CD14-positive monocyte (primary cell): ENCODE results near the gene ELP1. TPM values are rescaled to one million over a fixed set of nuclear protein-coding genes. Genes with fewer than 3 reads are reported as not detected.

Experiments used
- DNase-seq, 3 donors: peaks; one replicate each; pipeline ENCODE4 v3.0.0-alpha.2; 2011 to 2022
- H2AFZ ChIP-seq: 2 replicates; pipeline ENCODE4 v1.6.0; 2012; ENCODE audit warnings: mild to moderate bottlenecking, low read depth, low read length, inconsistent platforms; ENCODE audit not compliant: insufficient read depth, poor library complexity, severe bottlenecking
- H3K27ac ChIP-seq, 2 donors: 1 replicate in 1 of 2; 2 replicates in 1 of 2; pipeline ENCODE4 v1.5.1; 2012 to 2013; ENCODE audit warnings: low read length in 2 of 2, control low read depth in 1 of 2, inconsistent platforms in 1 of 2, low read depth in 1 of 2, mild to moderate bottlenecking in 1 of 2
- H3K27me3 ChIP-seq, 2 donors: one replicate each; pipeline versions ENCODE4 v1.6.0 to v1.6.1; 2011 to 2013; ENCODE audit warnings: low read length in 2 of 2; ENCODE audit not compliant: control insufficient read depth in 2 of 2, insufficient read depth in 2 of 2
- H3K36me3 ChIP-seq, 2 donors: replicated peaks in 1 of 2; 1 replicate in 1 of 2; 2 replicates in 1 of 2; pipeline versions ENCODE4 v1.5.1 to v1.6.1; 2012 to 2013; ENCODE audit warnings: low read length in 2 of 2, control low read depth in 1 of 2, inconsistent platforms in 1 of 2, mild to moderate bottlenecking in 1 of 2; ENCODE audit not compliant: insufficient read depth in 2 of 2, control insufficient read depth in 1 of 2
- H3K4me1 ChIP-seq, 2 donors: 1 replicate in 1 of 2; 2 replicates in 1 of 2; pipeline versions ENCODE4 v1.5.1 to v1.6.1; 2012 to 2013; ENCODE audit warnings: low read length in 2 of 2, control low read depth in 1 of 2, inconsistent platforms in 1 of 2, mild to moderate bottlenecking in 1 of 2, moderate library complexity in 1 of 2; ENCODE audit not compliant: insufficient read depth in 2 of 2, control insufficient read depth in 1 of 2
- H3K4me2 ChIP-seq: replicated peaks from 2 replicates; pipeline ENCODE3; 2012; ENCODE audit warnings: low read length, moderate library complexity, mild to moderate bottlenecking; ENCODE audit not compliant: poor library complexity, severe bottlenecking; ENCODE audit errors: extremely low read depth
- H3K4me3 ChIP-seq, 3 experiments: fragments of 200-600 bp in 1 of 3; sonication (generic) in 1 of 3; replicated peaks in 1 of 3; 1 replicate in 2 of 3; 2 replicates in 1 of 3; pipeline ENCODE4 v1.5.1; 2011 to 2013; ENCODE audit warnings: low read length in 3 of 3, mild to moderate bottlenecking in 3 of 3, control low read depth in 2 of 3, low read depth in 2 of 3, inconsistent platforms in 1 of 3, moderate library complexity in 1 of 3
- H3K79me2 ChIP-seq: 2 replicates; pipeline ENCODE4 v1.6.0; 2012; ENCODE audit warnings: mild to moderate bottlenecking, control low read depth, inconsistent platforms, low read length, moderate library complexity; ENCODE audit not compliant: insufficient read depth
- H3K9ac ChIP-seq: 2 replicates; pipeline ENCODE4 v1.6.0; 2017; ENCODE audit warnings: low read length, mild to moderate bottlenecking; ENCODE audit not compliant: insufficient read depth, poor library complexity, severe bottlenecking
- H3K9me3 ChIP-seq, 2 donors: replicated peaks in 1 of 2; 1 replicate in 1 of 2; 2 replicates in 1 of 2; pipeline versions ENCODE4 v1.5.1 to v1.6.1; 2012 to 2013; ENCODE audit warnings: low read length in 2 of 2, control low read depth in 1 of 2; ENCODE audit not compliant: control insufficient read depth in 1 of 2, insufficient read depth in 1 of 2
- H4K20me1 ChIP-seq: 2 replicates; pipeline ENCODE4 v1.6.0; 2012; ENCODE audit warnings: mild to moderate bottlenecking, low read length, control low read depth, moderate library complexity; ENCODE audit not compliant: insufficient read depth
- H3K27ac Mint-ChIP-seq, 7 donors: one replicate each; pipeline ENCODE4 v1.8.0; 2020; ENCODE audit warnings: mild to moderate bottlenecking in 7 of 7, mixed read lengths in 7 of 7, moderate library complexity in 6 of 7, inconsistent platforms in 2 of 7
- H3K27me3 Mint-ChIP-seq, 3 donors: one replicate each; pipeline ENCODE4 v1.8.0; 2021 to 2022; ENCODE audit warnings: low read depth in 3 of 3, mild to moderate bottlenecking in 3 of 3, mixed read lengths in 3 of 3, moderate library complexity in 3 of 3, inconsistent platforms in 1 of 3
- H3K36me3 Mint-ChIP-seq, 2 donors: one replicate each; pipeline ENCODE4 v1.8.0; 2020; ENCODE audit warnings: mixed read lengths in 2 of 2, inconsistent platforms in 1 of 2, mild to moderate bottlenecking in 1 of 2
- H3K4me1 Mint-ChIP-seq: one replicate; pipeline ENCODE4 v1.8.0; 2020; ENCODE audit warnings: mild to moderate bottlenecking, mixed read lengths
- H3K4me3 Mint-ChIP-seq, 2 donors: one replicate each; pipeline ENCODE4 v1.8.0; 2020; ENCODE audit warnings: mild to moderate bottlenecking in 2 of 2, mixed read lengths in 2 of 2, moderate library complexity in 1 of 2
- H3K9me3 Mint-ChIP-seq, 7 donors: one replicate each; pipeline ENCODE4 v1.8.0; 2020 to 2022; ENCODE audit warnings: mixed read lengths in 7 of 7, mild to moderate bottlenecking in 6 of 7, moderate library complexity in 6 of 7, inconsistent platforms in 2 of 7
- WGBS: methylation state at CpG from one replicate; pipeline ENCODE4 v1.1.5; 2013; ENCODE audit warnings: missing lambda C conversion rate; ENCODE audit not compliant: insufficient coverage; 5-methylcytosine and 5-hydroxymethylcytosine counted together
- intact Hi-C, 2 donors: fragments of 100-400 bp; cut with micrococcal nuclease; formaldehyde crosslinking; loops; one replicate each; pipeline versions ENCODE4 v1.15.0 to v1.15.1; 2023
- polyA plus RNA-seq, 3 donors: library from polyadenylated mRNA; depleted of rRNA in 1 of 3; unstranded in 2 of 3; stranded (reverse) in 1 of 3; fragments of 300-500 nt in 2 of 3; fragments of >200 nt in 1 of 3; fragmentation: Illumina TruSeq in 2 of 3; gene quantifications; 1 replicate in 2 of 3; 2 replicates in 1 of 3; pipeline ENCODE4 v1.2.3, GENCODE V29; 2012 to 2021
- TF ChIP-seq, protein P1 (sequence below): fragments of 200-600 bp; IDR thresholded peaks from one replicate; pipeline ENCODE4 v1.8.0; 2022; ENCODE audit warnings: antibody characterized with exemption, mild to moderate bottlenecking

ELP1 gene
- polyA plus RNA-seq, 3 donors, result 7.9 to 12.2 (median 11.1) TPM

GRCh38 chr9:108961151-108961550 is 27.2 kb upstream of the ELP1 start:
- H3K9ac ChIP-seq, result no peak overlapping the region

GRCh38 chr9:108960331-108960730 is 26.4 kb upstream of the ELP1 start:
- WGBS, result no CpG with 5 or more reads among the region's 6 CpGs
- Histone ChIP-seq H3K9ac (no peak overlapping the region), H3K4me1 (no peaks in the 10 kb centered on the region), H3K27ac (no peak overlapping the region), H3K4me2 (no peak overlapping the region), H2AFZ (no peak overlapping the region), H3K27me3 (no peaks in the 10 kb centered on the region), H3K9me3 (no peaks in the 10 kb centered on the region), H3K36me3 (no peaks in the 10 kb centered on the region), H3K4me3 (no peak overlapping the region), H3K79me2 (no peaks in the 10 kb centered on the region), H4K20me1 (no peaks in the 10 kb centered on the region)
- no peak for DNase-seq
- peaks cover 3 to 14% of the 10 kb centered on the region in 2 donors for H3K36me3 Mint-ChIP-seq
- TF ChIP-seq, protein P1, sequence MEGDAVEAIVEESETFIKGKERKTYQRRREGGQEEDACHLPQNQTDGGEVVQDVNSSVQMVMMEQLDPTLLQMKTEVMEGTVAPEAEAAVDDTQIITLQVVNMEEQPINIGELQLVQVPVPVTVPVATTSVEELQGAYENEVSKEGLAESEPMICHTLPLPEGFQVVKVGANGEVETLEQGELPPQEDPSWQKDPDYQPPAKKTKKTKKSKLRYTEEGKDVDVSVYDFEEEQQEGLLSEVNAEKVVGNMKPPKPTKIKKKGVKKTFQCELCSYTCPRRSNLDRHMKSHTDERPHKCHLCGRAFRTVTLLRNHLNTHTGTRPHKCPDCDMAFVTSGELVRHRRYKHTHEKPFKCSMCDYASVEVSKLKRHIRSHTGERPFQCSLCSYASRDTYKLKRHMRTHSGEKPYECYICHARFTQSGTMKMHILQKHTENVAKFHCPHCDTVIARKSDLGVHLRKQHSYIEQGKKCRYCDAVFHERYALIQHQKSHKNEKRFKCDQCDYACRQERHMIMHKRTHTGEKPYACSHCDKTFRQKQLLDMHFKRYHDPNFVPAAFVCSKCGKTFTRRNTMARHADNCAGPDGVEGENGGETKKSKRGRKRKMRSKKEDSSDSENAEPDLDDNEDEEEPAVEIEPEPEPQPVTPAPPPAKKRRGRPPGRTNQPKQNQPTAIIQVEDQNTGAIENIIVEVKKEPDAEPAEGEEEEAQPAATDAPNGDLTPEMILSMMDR, result no peak
- no peaks in the 10 kb centered on the region for H3K9me3 Mint-ChIP-seq
- H3K27ac Mint-ChIP-seq, result no peak overlapping the region
- H3K27me3 Mint-ChIP-seq, result peaks cover 0 to 1% (median 0%) of the 10 kb centered on the region in 3 donors
- H3K4me1 Mint-ChIP-seq, result no peaks in the 10 kb centered on the region
- no peak overlapping the region for H3K4me3 Mint-ChIP-seq
- intact Hi-C loops, result no loop called here

More at GRCh38 chr9:108961151-108961550, 27.2 kb upstream of the ELP1 start:
- H3K4me1 ChIP-seq, result no peaks in the 10 kb centered on the region
- Mint-ChIP-seq H3K9me3 (no peaks in the 10 kb centered on the region), H3K27me3 (peaks cover 0 to 1% (median 0%) of the 10 kb centered on the region in 3 donors), H3K36me3 (peaks cover 3 to 16% of the 10 kb centered on the region in 2 donors), H3K4me3 (no peak overlapping the region), H3K4me1 (no peaks in the 10 kb centered on the region), H3K27ac (no peak overlapping the region)
- no peaks in the 10 kb centered on the region for H3K36me3 ChIP-seq
- no peaks in the 10 kb centered on the region for H3K9me3 ChIP-seq
- no peak overlapping the region for H3K27ac ChIP-seq
- no peaks in the 10 kb centered on the region for H3K27me3 ChIP-seq
- H4K20me1 ChIP-seq, result no peaks in the 10 kb centered on the region
- H3K4me2 ChIP-seq, result no peak overlapping the region
- no peak for DNase-seq
- H2AFZ ChIP-seq, result no peak overlapping the region
- intact Hi-C loops, result no loop called here
- H3K79me2 ChIP-seq, result no peaks in the 10 kb centered on the region
- TF ChIP-seq, protein P1, result no peak
- no peak overlapping the region for H3K4me3 ChIP-seq
- no CpG with 5 or more reads among the region's 2 CpGs for WGBS
